Osteoblast (primary cell): ENCODE measurements around the gene OR1S1. TPM values are rescaled to one million over a fixed set of nuclear protein-coding genes. Genes with fewer than 3 reads are reported as not detected.

Experiments
- DNase-seq: peaks from one replicate; pipeline ENCODE4 v3.0.0; 2011; ENCODE audit warnings: low spot score, mixed read lengths; ENCODE audit not compliant: insufficient read length; ENCODE audit errors: missing footprints
- H2AFZ ChIP-seq: 2 replicates; pipeline ENCODE4 v1.6.0; 2011; ENCODE audit warnings: mild to moderate bottlenecking, low read length
- H3K27ac ChIP-seq: 2 replicates; pipeline ENCODE4 v1.5.1; 2011; ENCODE audit warnings: mild to moderate bottlenecking, low read depth, low read length, moderate library complexity
- H3K27me3 ChIP-seq: 2 replicates; pipeline ENCODE4 v1.6.0; 2012; ENCODE audit warnings: mild to moderate bottlenecking, control low read depth, inconsistent platforms, low read length, moderate library complexity; ENCODE audit not compliant: insufficient read depth
- H3K36me3 ChIP-seq: 2 replicates; pipeline ENCODE4 v1.5.1; 2011; ENCODE audit warnings: mild to moderate bottlenecking, low read length, control low read depth, moderate library complexity; ENCODE audit not compliant: insufficient read depth
- H3K4me1 ChIP-seq: 2 replicates; pipeline ENCODE4 v1.5.1; 2011; ENCODE audit warnings: mild to moderate bottlenecking, low read length, control low read depth, moderate library complexity; ENCODE audit not compliant: insufficient read depth
- H3K4me2 ChIP-seq: 2 replicates; pipeline ENCODE4 v1.6.0; 2011; ENCODE audit warnings: mild to moderate bottlenecking, low read length; ENCODE audit not compliant: insufficient read depth
- H3K4me3 ChIP-seq: fragments of 200-600 bp; sonication (generic); 3 replicates; pipeline ENCODE4 v1.5.1; 2012; ENCODE audit warnings: mild to moderate bottlenecking, low read length, inconsistent platforms; ENCODE audit not compliant: insufficient read depth
- H3K79me2 ChIP-seq: 2 replicates; pipeline ENCODE4 v1.6.0; 2012; ENCODE audit warnings: mild to moderate bottlenecking, low read length, control low read depth, inconsistent platforms; ENCODE audit not compliant: insufficient read depth
- H3K9me3 ChIP-seq: 2 replicates; pipeline ENCODE4 v1.5.1; 2011; ENCODE audit warnings: low read depth, low read length, control low read depth
- H4K20me1 ChIP-seq: 2 replicates; pipeline ENCODE4 v1.6.0; 2012; ENCODE audit warnings: mild to moderate bottlenecking, low read length, control low read depth; ENCODE audit not compliant: insufficient read depth
- total RNA-seq: library from RNA; depleted of rRNA; stranded (reverse); fragments of >200 nt; gene quantifications from 2 replicates; pipeline ENCODE4 v1.2.3, GENCODE V29; 2012
- TF ChIP-seq, protein P1 (sequence below): IDR thresholded peaks from 2 replicates; pipeline ENCODE4 v1.5.1; 2011; ENCODE audit warnings: mild to moderate bottlenecking, low read depth, low read length, moderate library complexity; ENCODE audit errors: extremely low read depth

Gene OR1S1
- total RNA-seq, 1 donor: not detected

DNA sequence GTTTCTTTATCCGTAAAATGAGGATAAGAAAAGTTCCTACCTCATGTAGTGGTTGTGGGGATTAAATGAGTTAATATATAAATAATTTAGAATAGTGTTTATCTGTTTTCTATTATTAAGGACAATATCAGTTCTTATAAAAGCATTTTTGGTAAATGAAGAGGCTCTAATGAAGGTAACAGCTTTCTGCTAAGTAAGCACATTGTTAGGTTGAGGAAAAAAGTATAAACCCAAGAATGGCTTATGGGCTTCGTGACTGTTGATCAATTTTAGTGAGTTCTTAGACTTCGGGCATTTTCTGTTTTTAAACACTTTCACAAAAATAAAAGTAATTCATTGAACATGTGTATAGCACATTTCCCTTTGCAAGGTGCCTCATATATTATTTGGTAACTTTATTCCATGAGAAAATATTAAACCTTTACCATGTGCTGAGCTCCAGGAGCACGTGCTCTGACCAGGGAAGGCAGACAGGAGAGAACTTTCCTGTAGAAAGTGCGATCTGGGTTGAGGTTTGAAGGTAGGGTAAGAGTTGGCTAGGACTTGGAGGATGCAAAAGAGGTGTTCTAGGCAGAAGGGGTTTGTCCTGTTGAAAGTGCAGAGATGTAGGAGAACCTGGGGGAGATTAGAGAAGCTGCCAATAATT is 35.0 kb upstream of the OR1S1 start:
- no peaks in the 10 kb centered on the region for H4K20me1 ChIP-seq
- DNase-seq: no peak
- H3K4me3 ChIP-seq: no peak overlapping the region
- no peaks in the 10 kb centered on the region for H3K27me3 ChIP-seq
- H2AFZ ChIP-seq: no peak overlapping the region
- H3K27ac ChIP-seq: no peak overlapping the region
- no peaks in the 10 kb centered on the region for H3K79me2 ChIP-seq
- no peaks in the 10 kb centered on the region for H3K36me3 ChIP-seq
- no peaks in the 10 kb centered on the region for H3K4me1 ChIP-seq
- H3K4me2 ChIP-seq: no peak overlapping the region
- TF ChIP-seq, protein P1, sequence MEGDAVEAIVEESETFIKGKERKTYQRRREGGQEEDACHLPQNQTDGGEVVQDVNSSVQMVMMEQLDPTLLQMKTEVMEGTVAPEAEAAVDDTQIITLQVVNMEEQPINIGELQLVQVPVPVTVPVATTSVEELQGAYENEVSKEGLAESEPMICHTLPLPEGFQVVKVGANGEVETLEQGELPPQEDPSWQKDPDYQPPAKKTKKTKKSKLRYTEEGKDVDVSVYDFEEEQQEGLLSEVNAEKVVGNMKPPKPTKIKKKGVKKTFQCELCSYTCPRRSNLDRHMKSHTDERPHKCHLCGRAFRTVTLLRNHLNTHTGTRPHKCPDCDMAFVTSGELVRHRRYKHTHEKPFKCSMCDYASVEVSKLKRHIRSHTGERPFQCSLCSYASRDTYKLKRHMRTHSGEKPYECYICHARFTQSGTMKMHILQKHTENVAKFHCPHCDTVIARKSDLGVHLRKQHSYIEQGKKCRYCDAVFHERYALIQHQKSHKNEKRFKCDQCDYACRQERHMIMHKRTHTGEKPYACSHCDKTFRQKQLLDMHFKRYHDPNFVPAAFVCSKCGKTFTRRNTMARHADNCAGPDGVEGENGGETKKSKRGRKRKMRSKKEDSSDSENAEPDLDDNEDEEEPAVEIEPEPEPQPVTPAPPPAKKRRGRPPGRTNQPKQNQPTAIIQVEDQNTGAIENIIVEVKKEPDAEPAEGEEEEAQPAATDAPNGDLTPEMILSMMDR: no peak
- H3K9me3 ChIP-seq: no peaks in the 10 kb centered on the region

DNA sequence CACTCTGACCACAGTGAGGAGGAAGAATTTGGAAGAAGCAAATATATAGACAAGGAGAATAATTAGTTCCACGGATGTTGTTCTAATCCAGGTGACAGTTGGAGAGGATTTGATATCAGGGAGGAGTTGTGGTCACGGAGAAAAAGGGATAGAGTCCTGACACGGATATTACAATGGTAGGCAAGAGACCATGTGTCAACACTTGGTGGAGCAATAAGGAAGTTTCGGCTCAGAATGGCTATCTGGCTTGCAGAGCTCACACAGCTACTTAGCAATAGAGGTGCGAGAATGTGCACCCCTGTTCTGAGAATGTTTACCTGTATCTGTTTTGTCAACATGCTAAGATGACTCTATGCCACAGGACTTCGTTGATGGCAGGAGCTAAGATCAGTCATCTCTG is 34.1 kb upstream of the OR1S1 start:
- no peak for DNase-seq
- Histone ChIP-seq H3K4me3 (no peak overlapping the region), H3K4me2 (no peak overlapping the region), H3K4me1 (no peaks in the 10 kb centered on the region), H3K79me2 (no peaks in the 10 kb centered on the region), H3K36me3 (no peaks in the 10 kb centered on the region), H3K9me3 (no peaks in the 10 kb centered on the region), H3K27me3 (no peaks in the 10 kb centered on the region), H2AFZ (no peak overlapping the region), H4K20me1 (no peaks in the 10 kb centered on the region), H3K27ac (no peak overlapping the region)
- TF ChIP-seq, protein P1: no peak

DNA sequence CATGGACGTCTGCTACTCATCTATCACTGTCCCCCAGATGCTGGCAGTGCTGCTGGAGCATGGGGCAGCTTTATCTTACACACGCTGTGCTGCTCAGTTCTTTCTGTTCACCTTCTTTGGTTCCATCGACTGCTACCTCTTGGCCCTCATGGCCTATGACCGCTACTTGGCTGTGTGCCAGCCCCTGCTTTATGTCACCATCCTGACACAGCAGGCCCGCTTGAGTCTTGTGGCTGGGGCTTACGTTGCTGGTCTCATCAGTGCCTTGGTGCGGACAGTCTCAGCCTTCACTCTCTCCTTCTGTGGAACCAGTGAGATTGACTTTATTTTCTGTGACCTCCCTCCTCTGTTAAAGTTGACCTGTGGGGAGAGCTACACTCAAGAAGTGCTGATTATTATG is 32.9 kb upstream of the OR1S1 start:
- Histone ChIP-seq H2AFZ (no peak overlapping the region), H3K36me3 (no peaks in the 10 kb centered on the region), H3K4me2 (no peak overlapping the region), H3K4me3 (no peak overlapping the region), H3K9me3 (no peaks in the 10 kb centered on the region), H3K27ac (no peak overlapping the region), H3K4me1 (no peaks in the 10 kb centered on the region), H4K20me1 (no peaks in the 10 kb centered on the region), H3K27me3 (no peaks in the 10 kb centered on the region), H3K79me2 (no peaks in the 10 kb centered on the region)
- TF ChIP-seq, protein P1: no peak
- no peak for DNase-seq

DNA sequence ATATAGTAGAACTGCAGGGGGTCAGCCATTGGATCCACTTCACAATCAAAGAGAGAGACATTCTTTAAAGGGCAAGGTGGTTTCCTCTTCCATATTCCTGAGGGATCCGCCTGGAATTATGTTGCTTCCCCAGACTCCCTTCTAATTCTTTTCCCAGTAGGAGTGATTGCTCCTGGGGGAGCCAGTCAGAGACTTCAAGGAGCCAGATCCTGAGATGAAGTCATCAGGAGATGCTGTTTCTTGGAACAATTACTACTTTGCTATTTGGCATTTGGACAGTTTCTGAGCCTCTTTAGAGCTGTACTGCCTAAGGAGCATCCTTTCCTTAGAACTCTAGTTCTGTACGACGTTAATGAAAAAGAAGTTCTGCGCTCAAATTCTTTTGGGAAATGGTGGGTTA is 25.6 kb upstream of the OR1S1 start:
- Histone ChIP-seq H3K36me3 (no peaks in the 10 kb centered on the region), H3K79me2 (no peaks in the 10 kb centered on the region), H3K9me3 (no peaks in the 10 kb centered on the region), H3K27me3 (no peaks in the 10 kb centered on the region), H3K4me1 (no peaks in the 10 kb centered on the region), H3K4me2 (no peak overlapping the region), H3K27ac (no peak overlapping the region), H4K20me1 (no peaks in the 10 kb centered on the region), H3K4me3 (no peak overlapping the region), H2AFZ (no peak overlapping the region)
- TF ChIP-seq, protein P1: no peak
- DNase-seq: no peak
